HG03432 (cell line): ENCODE results near the gene EPHA6.

Experiments used
- ATAC-seq: cut with Tn5 transposase; IDR thresholded peaks from one replicate; pipeline ENCODE4 v1.9.1; 2021; ENCODE audit warnings: mild to moderate bottlenecking, moderate library complexity; ENCODE audit not compliant: unreplicated experiment

Gene EPHA6

DNA sequence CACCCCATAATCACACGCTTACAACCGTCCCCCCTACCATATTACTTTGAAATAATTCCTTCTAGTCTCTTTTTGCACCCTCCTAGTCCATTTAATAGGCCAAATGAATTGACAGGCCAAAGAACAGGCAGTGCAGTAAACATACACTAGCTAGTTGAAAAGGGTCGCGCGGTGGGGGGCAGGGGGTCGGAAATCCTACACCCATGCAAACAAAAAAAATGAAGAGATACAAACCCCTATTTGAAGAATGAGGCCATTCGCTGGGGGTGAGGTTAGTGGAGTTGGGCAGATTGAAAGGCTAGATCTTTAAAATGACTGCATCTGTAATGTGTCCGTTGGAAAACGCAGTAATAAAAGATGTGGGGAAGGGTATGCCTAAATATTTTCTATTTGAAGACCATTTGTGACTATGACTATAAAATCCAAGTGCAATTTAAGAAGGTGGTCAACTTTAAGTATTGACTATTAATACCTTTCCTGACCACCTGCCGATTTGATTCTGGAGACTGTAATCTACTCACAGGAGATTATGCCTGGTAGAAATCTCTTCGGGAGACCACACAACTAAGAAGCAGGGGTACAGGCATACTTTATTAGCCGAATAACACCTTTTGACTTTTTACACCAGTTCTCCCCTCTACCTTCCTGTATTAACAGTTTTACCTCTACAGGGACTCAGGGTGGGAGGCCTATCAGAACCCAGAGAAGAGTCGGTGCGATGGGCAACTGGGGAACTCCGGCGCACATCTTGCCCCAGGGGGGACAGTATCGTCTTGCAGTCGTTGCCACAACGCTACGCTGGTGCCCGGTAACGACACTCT is 949.4 kb downstream of the EPHA6 start:
- no peak for ATAC-seq

DNA sequence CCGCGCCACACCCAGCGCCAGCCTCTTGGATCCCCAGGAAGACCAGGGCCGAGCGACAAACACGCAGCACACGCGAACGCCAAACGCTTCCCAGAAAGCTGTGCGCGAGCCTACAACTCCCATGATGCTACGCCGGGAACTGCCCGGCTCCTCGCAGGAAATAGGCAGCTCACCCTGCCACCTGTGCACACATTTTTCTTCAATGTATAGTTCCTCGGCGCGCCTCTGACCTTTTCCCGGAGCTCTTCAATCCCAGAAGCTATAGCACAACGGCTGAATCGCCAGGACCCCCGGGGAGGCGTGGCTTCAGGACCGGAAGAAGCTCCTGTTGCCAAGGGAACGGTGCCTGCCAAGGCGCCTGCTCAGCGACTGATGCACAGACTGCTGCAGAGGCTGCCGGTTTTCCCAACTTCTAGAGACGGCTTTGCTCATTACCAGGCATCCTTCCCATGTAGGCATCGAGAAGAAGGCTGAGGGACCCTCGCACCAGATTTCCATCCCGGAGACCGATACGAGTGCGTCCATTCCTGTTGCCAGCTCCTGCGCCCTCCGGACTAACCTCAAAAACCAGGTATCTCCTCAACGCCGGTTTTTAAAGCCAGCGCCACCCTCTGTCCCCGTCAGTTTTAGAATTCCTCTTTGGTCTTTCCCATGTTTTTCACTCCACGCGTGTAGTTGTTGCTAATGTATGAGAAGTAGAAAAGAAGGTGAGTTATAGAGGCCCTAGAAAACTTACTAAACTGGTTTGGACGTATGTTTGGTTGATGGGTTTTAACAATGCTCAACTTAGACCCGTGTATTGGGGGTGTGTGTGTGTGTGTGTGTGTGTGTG is 950.2 kb downstream of the EPHA6 start, which contains the start of gene ARL6:
ARL6 (plus strand) TSS at position 352 of the 832 bp plus-strand sequence. CDS start 3,350 bp downstream, outside the sequence.
- peak; percentile 96 for ATAC-seq

DNA sequence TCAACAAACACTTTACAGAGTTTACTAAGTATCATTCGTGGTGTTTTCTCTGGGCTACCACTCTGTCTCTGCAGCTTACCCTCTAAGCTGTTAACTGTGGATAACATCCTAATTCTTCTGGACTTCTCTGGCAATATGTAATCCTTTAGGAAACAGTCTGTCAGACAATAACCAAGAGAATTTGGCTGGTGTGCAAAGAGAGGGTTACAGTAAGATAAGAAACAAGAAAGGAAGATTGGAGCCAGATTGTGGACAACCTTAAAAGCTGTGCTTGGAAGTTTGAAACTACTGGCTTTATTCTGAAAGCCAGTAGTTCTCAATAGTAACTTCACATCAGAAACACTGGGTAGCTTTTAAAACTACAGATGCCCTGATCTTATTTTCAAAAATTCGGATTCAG is 950.9 kb downstream of the EPHA6 start:
- ATAC-seq: no peak

DNA sequence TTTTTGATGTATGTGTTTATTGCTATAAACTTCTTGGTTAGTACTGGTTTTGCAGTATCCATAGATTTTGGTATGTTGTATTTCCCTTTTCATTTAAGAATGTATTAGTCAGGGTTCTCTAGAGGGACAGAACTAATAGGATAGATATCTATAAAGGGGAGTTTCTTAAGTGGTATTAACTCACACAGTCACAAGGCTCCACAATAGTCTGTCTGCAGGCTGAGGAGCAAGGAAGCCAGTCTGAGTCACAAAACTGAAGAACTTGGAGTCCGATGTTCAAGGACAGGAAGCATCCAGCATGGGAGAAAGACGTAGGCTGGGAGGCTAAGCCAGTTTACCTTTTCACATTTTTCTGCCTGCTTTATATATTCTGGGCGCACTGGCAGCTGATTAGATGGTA is 958.5 kb downstream of the EPHA6 start:
- ATAC-seq: no peak

DNA sequence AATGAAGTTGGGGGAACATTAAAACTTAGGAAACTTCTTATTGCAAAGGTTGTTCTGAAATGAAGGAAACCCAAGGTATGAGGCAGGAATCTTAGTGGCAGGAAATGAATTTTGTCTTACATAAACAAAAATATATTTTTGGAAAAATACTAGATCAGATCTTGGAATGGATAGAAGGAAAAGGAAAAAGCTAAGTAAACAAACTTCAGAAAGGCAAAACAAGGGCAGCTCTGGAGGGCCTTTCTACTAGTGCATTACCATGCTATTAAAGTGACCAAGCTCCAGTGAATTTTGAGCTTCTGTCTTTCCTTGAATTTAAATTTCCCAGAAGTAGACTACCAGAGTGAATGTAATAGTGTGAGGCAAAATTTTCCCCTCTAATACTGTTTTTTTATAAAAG is 963.8 kb downstream of the EPHA6 start:
- no peak for ATAC-seq

DNA sequence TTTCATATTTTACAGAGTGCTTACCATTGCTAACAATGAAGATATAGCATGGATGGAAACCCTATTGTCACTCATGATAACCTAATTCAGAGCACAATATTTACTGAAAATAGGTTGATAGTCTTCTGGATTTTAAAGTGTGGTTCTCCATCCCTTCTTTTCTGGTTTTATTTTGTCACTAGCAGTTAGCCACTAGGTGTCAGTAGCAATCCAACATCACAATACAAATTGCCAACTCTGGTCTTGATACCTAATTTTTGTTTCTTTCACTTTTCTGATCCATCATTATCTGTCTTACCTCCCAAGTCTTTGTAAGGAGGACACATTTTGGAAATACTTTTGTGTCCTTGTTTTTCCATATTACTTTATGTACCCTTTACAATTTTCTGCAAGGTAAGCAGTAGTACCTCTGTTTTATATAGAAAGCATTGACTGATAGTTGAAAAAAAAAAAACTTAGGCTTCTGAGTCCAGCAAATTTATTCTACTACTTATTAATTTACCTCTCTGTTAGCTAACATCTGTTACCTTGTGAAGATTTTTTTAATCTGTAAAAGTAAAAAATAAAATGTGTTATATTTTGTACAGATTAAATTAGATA is 979.1 kb downstream of the EPHA6 start:
- ATAC-seq: peak; percentile 80

DNA sequence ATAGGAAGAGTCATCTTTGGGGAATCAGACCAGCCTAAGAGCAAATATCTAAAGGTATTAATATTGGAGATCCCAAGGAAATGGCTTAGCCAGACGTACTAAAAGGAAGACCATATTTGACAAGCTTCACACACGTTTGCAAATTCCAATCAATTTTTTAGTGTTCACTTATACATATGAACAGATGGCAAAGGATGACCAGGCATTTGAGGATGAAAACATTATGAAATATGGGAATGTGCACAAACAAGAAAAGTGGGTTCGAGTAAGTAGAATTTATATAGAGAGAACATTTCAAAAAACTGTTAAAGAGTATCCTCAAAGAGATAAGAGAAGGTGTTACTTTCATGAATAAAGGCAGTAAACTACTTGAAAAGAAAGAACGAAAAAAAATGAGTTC is 981.6 kb downstream of the EPHA6 start:
- ATAC-seq: no peak
